HEK293T (cell line): ENCODE results near the gene COQ8B.

Experiments used
- FOXA1 ChIP-seq: fragments of 450-650 bp; IDR thresholded peaks from 2 replicates; pipeline ENCODE4 v1.6.1; 2016; ENCODE audit warnings: mild to moderate bottlenecking
- FOXM1 ChIP-seq: fragments of 450-650 bp; IDR thresholded peaks from 2 replicates; pipeline ENCODE4 v1.6.1; 2017; ENCODE audit warnings: mild to moderate bottlenecking, borderline replicate concordance
- L3MBTL2 ChIP-seq: fragments of 450-650 bp; conservative IDR thresholded peaks from 2 replicates; pipeline ENCODE4 v1.6.1; 2016; ENCODE audit warnings: mild to moderate bottlenecking
- LEF1 ChIP-seq: fragments of 450-650 bp; IDR thresholded peaks from 2 replicates; pipeline ENCODE4 v1.6.1; 2017; ENCODE audit warnings: mild to moderate bottlenecking, borderline replicate concordance
- SP1 ChIP-seq: fragments of 450-650 bp; IDR thresholded peaks from 2 replicates; pipeline ENCODE4 v1.6.1; 2017

GRCh38 chr19:40709817-40710216 is 6.9 kb downstream of the COQ8B start:
- TF ChIP-seq FOXM1 (no peak), FOXA1 (no peak), L3MBTL2 (no peak), LEF1 (no peak), SP1 (no peak)
